ENCODE results near the gene TMEM87A. TPM values are rescaled to one million over a fixed set of nuclear protein-coding genes. Genes with fewer than 3 reads are reported as not detected.

Gene TMEM87A
- total and polyA plus RNA-seq, 9 donors = 31.4 to 74.3 (median 43.0) TPM

GRCh38 chr15:42210696-42211095, 62.5 kb downstream of the TMEM87A start:
- intact Hi-C loops (cut with DNase I) = no loop called here
- TF ChIP-seq EP300 (IDR thresholded peaks at IDR 0.05) = no peak
- no peak for TF ChIP-seq POLR2A (IDR thresholded peaks at IDR 0.05)
- TF ChIP-seq CTCF (IDR thresholded peaks at IDR 0.05) = no peak
- no peak overlapping the region for H3K27ac ChIP-seq
- H3K9me3 ChIP-seq = no peaks in the 10 kb centered on the region
- H3K36me3 ChIP-seq = no peaks in the 10 kb centered on the region
- WGBS, 3 donors = 91 to 97% (median 93%) methylated on average over 4 of the region's 4 CpGs
- no peaks in the 10 kb centered on the region for H3K27me3 ChIP-seq
- no peak overlapping the region for H3K4me3 ChIP-seq
- no peak for DNase-seq
- H3K4me1 ChIP-seq (ENCODE audit: insufficient read depth) = no peaks in the 10 kb centered on the region

GRCh38 chr15:42207674-42208579, 65.3 kb downstream of the TMEM87A start, which contains the start of gene VPS39:
VPS39 (minus strand) TSS chr15:42208304; CDS start chr15:42208153, 151 bp downstream.
- intact Hi-C loops (cut with DNase I) = no loop called here
- TF ChIP-seq POLR2A (IDR thresholded peaks at IDR 0.05) (peak; percentile 52), EP300 (IDR thresholded peaks at IDR 0.05) (no peak)

GRCh38 chr15:42206406-42206805, 66.8 kb downstream of the TMEM87A start:
- Histone ChIP-seq H3K36me3 (no peaks in the 10 kb centered on the region), H3K4me1 (ENCODE audit: insufficient read depth) (peaks cover 1% of the 10 kb centered on the region), H3K9me3 (no peaks in the 10 kb centered on the region), H3K4me3 (no peak overlapping the region), H3K27ac (no peak overlapping the region), H3K27me3 (no peaks in the 10 kb centered on the region)
- intact Hi-C loops (cut with DNase I) = no loop called here
- 72 to 80% (median 78%) methylated on average over 4 of the region's 4 CpGs for WGBS, 3 donors
- TF ChIP-seq CTCF (IDR thresholded peaks at IDR 0.05) (no peak), EP300 (IDR thresholded peaks at IDR 0.05) (no peak), POLR2A (IDR thresholded peaks at IDR 0.05) (no peak)
- no peak for DNase-seq

More at GRCh38 chr15:42207674-42208579, 65.3 kb downstream of the TMEM87A start, which contains the start of gene VPS39:
- peak; percentile 69 to 88 (median 81) for DNase-seq
- Histone ChIP-seq H3K27me3 (no peaks in the 10 kb centered on the region), H3K4me3 (peak within 1 kb of the TSS; percentile 54), H3K27ac (peak within 1 kb of the TSS in 1 of 2 donors; percentile 0), H3K9me3 (no peaks in the 10 kb centered on the region), H3K36me3 (no peaks in the 10 kb centered on the region), H3K4me1 (ENCODE audit: insufficient read depth) (peaks cover 1% of the 10 kb centered on the region)
- 1 to 2% (median 1%) methylated on average over 44 to 45 of the region's 45 CpGs for WGBS, 3 donors

- no peak overlapping the region for H3K27ac ChIP-seq
- no peak for DNase-seq
- H3K4me3 ChIP-seq = no peak overlapping the region
- no peaks in the 10 kb centered on the region for H3K36me3 ChIP-seq
- no peaks in the 10 kb centered on the region for H3K27me3 ChIP-seq
- WGBS, 3 donors = 84 to 91% (median 85%) methylated on average over 3 of the region's 3 CpGs
- intact Hi-C loops (cut with DNase I) = no loop called here
- TF ChIP-seq CTCF (IDR thresholded peaks at IDR 0.05) (no peak), EP300 (IDR thresholded peaks at IDR 0.05) (no peak), POLR2A (IDR thresholded peaks at IDR 0.05) (no peak)
- peaks cover 1% of the 10 kb centered on the region for H3K4me1 ChIP-seq (ENCODE audit: insufficient read depth)
- no peaks in the 10 kb centered on the region for H3K9me3 ChIP-seq
Observed at GRCh38 chr15:42203891-42204290, 69.3 kb downstream of the TMEM87A start.

GRCh38 chr15:42202653-42203052, 70.6 kb downstream of the TMEM87A start:
- H3K4me3 ChIP-seq = no peak overlapping the region
- intact Hi-C loops (cut with DNase I) = no loop called here
- no peaks in the 10 kb centered on the region for H3K36me3 ChIP-seq
- DNase-seq = no peak
- H3K27ac ChIP-seq = no peak overlapping the region
- TF ChIP-seq CTCF (IDR thresholded peaks at IDR 0.05) (no peak), EP300 (IDR thresholded peaks at IDR 0.05) (no peak), POLR2A (IDR thresholded peaks at IDR 0.05) (no peak)
- H3K27me3 ChIP-seq = no peaks in the 10 kb centered on the region
- peaks cover 1% of the 10 kb centered on the region for H3K4me1 ChIP-seq (ENCODE audit: insufficient read depth)
- 57 to 60% (median 58%) methylated on average over 2 of the region's 2 CpGs for WGBS, 3 donors
- H3K9me3 ChIP-seq = no peaks in the 10 kb centered on the region

All from ovary (tissue), 9 donors.